ENCODE measurements around the gene PRKN.

GRCh38 chr6:162262466-162263196 is 464.9 kb downstream of the PRKN start:
- TF ChIP-seq GATA3 (IDR thresholded peaks at IDR 0.05; ENCODE audit: low read depth, low read length) (no peak), GATA2 (IDR thresholded peaks at IDR 0.05; ENCODE audit: low read depth, low read length) (no peak)
